Body of pancreas (tissue), 4 donors: Measurements from ENCODE around the gene ANKS1B.
"Not testable (repeated sequence)": the region's sequence is repeated elsewhere in the genome, so short reads cannot be mapped to it uniquely, and the experiment has no call there.

ENCODE experiments used
- CTCF ChIP-seq, 7 experiments: fragments of 450-650 bp in 4 of 7; fragments of 200-600 bp in 3 of 7; sonication (generic) in 3 of 7; IDR thresholded peaks; one replicate each; pipeline ENCODE4 v1.5.1; 2016 to 2019; ENCODE audit warnings: antibody characterized with exemption in 7 of 7
- POLR2A ChIP-seq, 3 donors: fragments of 450-650 bp; IDR thresholded peaks; one replicate each; pipeline ENCODE4 v1.6.1; 2016; ENCODE audit warnings: antibody characterized with exemption in 3 of 3, mild to moderate bottlenecking in 2 of 3

- not testable (repeated sequence) for TF ChIP-seq CTCF, POLR2A (IDR thresholded peaks at IDR 0.05)
Observed at GRCh38 chr12:99034201-99034600, 950.5 kb downstream of the ANKS1B start.
